ENCODE data around the gene ALDH3A2. TPM values are rescaled to one million over a fixed set of nuclear protein-coding genes. Genes with fewer than 3 reads are reported as not detected.
"Not testable (repeated sequence)": the region's sequence is repeated elsewhere in the genome, so short reads cannot be mapped to it uniquely, and the experiment has no call there.

The ALDH3A2 gene
- total and polyA plus RNA-seq, 7 experiments from 2014 or later: 25.2 to 53.4 (median 31.8) TPM

DNA sequence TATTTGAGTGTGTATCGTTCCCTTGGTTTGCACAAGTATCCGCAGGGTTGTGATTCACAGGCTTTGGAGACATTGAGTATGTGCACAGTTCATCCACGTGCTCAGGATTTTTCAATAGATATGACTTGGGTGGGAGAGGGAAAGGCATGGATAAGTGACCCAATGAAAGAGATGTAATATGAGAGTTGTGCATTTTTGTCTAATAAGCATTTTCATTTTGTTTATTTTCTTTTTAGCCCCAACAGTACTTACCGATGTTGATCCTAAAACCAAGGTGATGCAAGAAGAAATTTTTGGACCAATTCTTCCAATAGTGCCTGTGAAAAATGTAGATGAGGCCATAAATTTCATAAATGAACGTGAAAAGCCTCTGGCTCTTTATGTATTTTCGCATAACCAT is 14.5 kb downstream of the ALDH3A2 start:
- no peak overlapping the region for H3K4me3 ChIP-seq (ENCODE audit: low read length)
- H3K27me3 ChIP-seq (ENCODE audit: control insufficient read depth in 2 of 2, insufficient read depth in 2 of 2, low read length in 2 of 2): no peaks in the 10 kb centered on the region
- ATAC-seq (no peak), DNase-seq (no peak)
- H3K27ac ChIP-seq (ENCODE audit: low read depth, low read length): no peak overlapping the region
- H3K9me3 ChIP-seq (ENCODE audit: control insufficient read depth in 2 of 3, low read length in 3 of 3): no peaks in the 10 kb centered on the region
- Mint-ChIP-seq H3K4me3 (no peak overlapping the region), H3K9me3 (no peaks in the 10 kb centered on the region), H3K4me1 (peaks cover 0 to 2% (median 0%) of the 10 kb centered on the region in 7 donors), H3K36me3 (peaks cover 0 to 59% (median 19%) of the 10 kb centered on the region in 5 donors), H3K27ac (no peak overlapping the region), H3K27me3 (no peaks in the 10 kb centered on the region)
- H3K4me1 ChIP-seq (ENCODE audit: control insufficient read depth in 2 of 2, insufficient read depth in 2 of 2, low read length in 2 of 2): no peaks in the 10 kb centered on the region
- intact Hi-C loops (cut with micrococcal nuclease): no loop called here
- CTCF ChIA-PET: no interaction called here
- peaks cover 0 to 37% (median 11%) of the 10 kb centered on the region in 3 experiments for H3K36me3 ChIP-seq (ENCODE audit: control insufficient read depth in 2 of 3, insufficient read depth in 3 of 3, low read length in 3 of 3)
- POLR2A ChIA-PET: no interaction called here

- H3K27ac ChIP-seq (ENCODE audit: low read depth, low read length): no peak overlapping the region
- H3K4me1 ChIP-seq (ENCODE audit: control insufficient read depth in 2 of 2, insufficient read depth in 2 of 2, low read length in 2 of 2): no peaks in the 10 kb centered on the region
- no peak overlapping the region for H3K4me3 Mint-ChIP-seq
- H3K27me3 ChIP-seq (ENCODE audit: control insufficient read depth in 2 of 2, insufficient read depth in 2 of 2, low read length in 2 of 2): no peaks in the 10 kb centered on the region
- ATAC-seq (no peak), DNase-seq (no peak)
- H3K9me3 Mint-ChIP-seq: no peaks in the 10 kb centered on the region
- ChIA-PET CTCF (no interaction called here), POLR2A (interaction anchor here (0.6 to 0.7 kb wide), 2 partner anchors 22 to 62 kb away, joined by 3 read pairs; no protein-coding TSS in a partner anchor)
- H3K36me3 ChIP-seq (ENCODE audit: control insufficient read depth in 2 of 3, insufficient read depth in 3 of 3, low read length in 3 of 3): peaks cover 0 to 37% (median 11%) of the 10 kb centered on the region in 3 experiments
- intact Hi-C loops (cut with micrococcal nuclease): no loop called here
- peaks cover 0 to 56% (median 18%) of the 10 kb centered on the region in 5 donors for H3K36me3 Mint-ChIP-seq
- peaks cover 0 to 1% (median 0%) of the 10 kb centered on the region in 7 donors for H3K4me1 Mint-ChIP-seq
- no peaks in the 10 kb centered on the region for H3K9me3 ChIP-seq (ENCODE audit: control insufficient read depth in 2 of 3, low read length in 3 of 3)
- H3K27ac Mint-ChIP-seq: peak overlapping the region in 1 of 9 donors; percentile 31
- H3K27me3 Mint-ChIP-seq: no peaks in the 10 kb centered on the region
- no peak overlapping the region for H3K4me3 ChIP-seq (ENCODE audit: low read length)
Measured at GRCh38 chr17:19664136-19664820, 15.7 kb downstream of the ALDH3A2 start.

- intact Hi-C loops (cut with micrococcal nuclease): no loop called here
- POLR2A ChIA-PET: interaction anchor here (0.6 to 0.7 kb wide), 2 partner anchors 16 to 61 kb away, joined by 3 read pairs; partner anchors contain the start of gene ALDH3A2
- peaks cover 0 to 42% (median 11%) of the 10 kb centered on the region in 3 experiments for H3K36me3 ChIP-seq (ENCODE audit: control insufficient read depth in 2 of 3, insufficient read depth in 3 of 3, low read length in 3 of 3)
Measured at GRCh38 chr17:19664821-19665181, 16.2 kb downstream of the ALDH3A2 start.

GRCh38 chr17:19669680-19670079 is 21.1 kb downstream of the ALDH3A2 start:
- H3K36me3 ChIP-seq (ENCODE audit: control insufficient read depth in 2 of 3, insufficient read depth in 3 of 3, low read length in 3 of 3): peaks cover 0 to 37% (median 7%) of the 10 kb centered on the region in 3 experiments
- DNase-seq; H3K4me3 ChIP-seq (ENCODE audit: low read length); H3K27ac ChIP-seq (ENCODE audit: low read depth, low read length); H3K9me3 ChIP-seq (ENCODE audit: control insufficient read depth in 2 of 3, low read length in 3 of 3); ATAC-seq; H3K27me3 Mint-ChIP-seq; H3K4me3 Mint-ChIP-seq; H3K4me1 Mint-ChIP-seq; CTCF ChIA-PET; H3K27me3 ChIP-seq (ENCODE audit: control insufficient read depth in 2 of 2, insufficient read depth in 2 of 2, low read length in 2 of 2); intact Hi-C loops (cut with micrococcal nuclease); POLR2A ChIA-PET; H3K27ac Mint-ChIP-seq; H3K9me3 Mint-ChIP-seq; H3K4me1 ChIP-seq (ENCODE audit: control insufficient read depth in 2 of 2, insufficient read depth in 2 of 2, low read length in 2 of 2): not testable (repeated sequence)
- peaks cover 7 to 48% (median 19%) of the 10 kb centered on the region in 5 donors for H3K36me3 Mint-ChIP-seq

More at GRCh38 chr17:19664821-19665181, 16.2 kb downstream of the ALDH3A2 start:
- H3K27me3 Mint-ChIP-seq: no peaks in the 10 kb centered on the region
- H3K27me3 ChIP-seq (ENCODE audit: control insufficient read depth in 2 of 2, insufficient read depth in 2 of 2, low read length in 2 of 2): no peaks in the 10 kb centered on the region
- ATAC-seq: no peak
- H3K9me3 Mint-ChIP-seq: no peaks in the 10 kb centered on the region
- CTCF ChIA-PET: interaction anchor here (0.8 kb wide), 1 partner anchor 98 kb away, joined by 4 read pairs; no protein-coding TSS in a partner anchor
- no peaks in the 10 kb centered on the region for H3K4me1 Mint-ChIP-seq
- peak overlapping the region in 1 of 9 donors; percentile 4 for H3K27ac Mint-ChIP-seq
- H3K4me3 Mint-ChIP-seq: no peak overlapping the region
- peaks cover 0 to 53% (median 18%) of the 10 kb centered on the region in 5 donors for H3K36me3 Mint-ChIP-seq
- no peak for DNase-seq
- H3K4me3 ChIP-seq (ENCODE audit: low read length): no peak overlapping the region
- H3K4me1 ChIP-seq (ENCODE audit: control insufficient read depth in 2 of 2, insufficient read depth in 2 of 2, low read length in 2 of 2): no peaks in the 10 kb centered on the region
- H3K27ac ChIP-seq (ENCODE audit: low read depth, low read length): no peak overlapping the region
- no peaks in the 10 kb centered on the region for H3K9me3 ChIP-seq (ENCODE audit: control insufficient read depth in 2 of 3, low read length in 3 of 3)

DNA sequence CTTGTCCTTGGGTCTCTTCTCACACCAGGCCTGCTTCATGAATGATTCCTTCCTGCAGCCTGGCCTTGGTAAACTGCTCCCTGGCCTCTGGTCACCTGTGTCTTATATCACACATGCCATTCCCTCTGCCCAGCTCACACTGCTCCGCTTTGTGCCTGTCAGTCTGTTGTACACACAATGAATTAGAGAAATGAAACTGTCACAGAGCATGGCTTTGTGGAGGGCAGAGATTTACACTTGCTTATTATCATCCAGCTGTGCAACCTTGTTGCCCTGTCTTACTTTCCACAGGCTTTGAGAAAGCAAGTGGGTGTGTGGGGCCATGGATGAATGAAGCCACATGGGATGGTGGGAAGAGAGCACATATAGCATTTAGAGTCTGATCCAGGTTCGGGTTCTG is 22.4 kb downstream of the ALDH3A2 start:
- Histone ChIP-seq H3K27me3 (ENCODE audit: control insufficient read depth in 2 of 2, insufficient read depth in 2 of 2, low read length in 2 of 2) (no peaks in the 10 kb centered on the region), H3K4me3 (ENCODE audit: low read length) (no peak overlapping the region), H3K9me3 (ENCODE audit: control insufficient read depth in 2 of 3, low read length in 3 of 3) (no peaks in the 10 kb centered on the region), H3K4me1 (ENCODE audit: control insufficient read depth in 2 of 2, insufficient read depth in 2 of 2, low read length in 2 of 2) (no peaks in the 10 kb centered on the region), H3K36me3 (ENCODE audit: control insufficient read depth in 2 of 3, insufficient read depth in 3 of 3, low read length in 3 of 3) (peaks cover 0 to 25% (median 7%) of the 10 kb centered on the region in 3 experiments), H3K27ac (ENCODE audit: low read depth, low read length) (no peak overlapping the region)
- H3K4me1 Mint-ChIP-seq: peaks cover 0 to 2% (median 0%) of the 10 kb centered on the region in 7 donors
- H3K27ac Mint-ChIP-seq: peak overlapping the region in 1 of 9 donors; percentile 32
- intact Hi-C loops (cut with micrococcal nuclease): no loop called here
- ChIA-PET POLR2A (no interaction called here), CTCF (interaction anchor here (1.2 kb wide), 1 partner anchor 15 kb away, joined by 4 read pairs; no protein-coding TSS in a partner anchor)
- no peak for DNase-seq
- ATAC-seq: no peak
- H3K9me3 Mint-ChIP-seq: no peaks in the 10 kb centered on the region
- no peaks in the 10 kb centered on the region for H3K27me3 Mint-ChIP-seq
- H3K4me3 Mint-ChIP-seq: no peak overlapping the region
- H3K36me3 Mint-ChIP-seq: peaks cover 7 to 44% (median 18%) of the 10 kb centered on the region in 5 donors

GRCh38 chr17:19671433-19671832 is 22.9 kb downstream of the ALDH3A2 start:
- CTCF ChIA-PET: interaction anchor here (0.5 to 1.2 kb wide), 2 partner anchors 15 to 743 kb away, joined by 4 to 6 read pairs; no protein-coding TSS in a partner anchor
- Mint-ChIP-seq H3K4me1 (peaks cover 0 to 2% (median 0%) of the 10 kb centered on the region in 7 donors), H3K27ac (no peak overlapping the region), H3K36me3 (peaks cover 7 to 44% (median 20%) of the 10 kb centered on the region in 5 donors), H3K4me3 (no peak overlapping the region), H3K9me3 (no peaks in the 10 kb centered on the region), H3K27me3 (no peaks in the 10 kb centered on the region)
- intact Hi-C loops (cut with micrococcal nuclease): no loop called here
- Histone ChIP-seq H3K4me3 (ENCODE audit: low read length) (no peak overlapping the region), H3K36me3 (ENCODE audit: control insufficient read depth in 2 of 3, insufficient read depth in 3 of 3, low read length in 3 of 3) (peaks cover 0 to 25% (median 7%) of the 10 kb centered on the region in 3 experiments), H3K27me3 (ENCODE audit: control insufficient read depth in 2 of 2, insufficient read depth in 2 of 2, low read length in 2 of 2) (no peaks in the 10 kb centered on the region), H3K9me3 (ENCODE audit: control insufficient read depth in 2 of 3, low read length in 3 of 3) (no peaks in the 10 kb centered on the region), H3K27ac (ENCODE audit: low read depth, low read length) (no peak overlapping the region), H3K4me1 (ENCODE audit: control insufficient read depth in 2 of 2, insufficient read depth in 2 of 2, low read length in 2 of 2) (no peaks in the 10 kb centered on the region)
- DNase-seq: no peak
- POLR2A ChIA-PET: no interaction called here
- ATAC-seq: no peak
